ENCODE data around the gene FES.
A peak's percentile ranks its signal among the peaks of the same experiment; 100 is the strongest.

GRCh38 chr15:90886291-90886614 is 1.9 kb downstream of the FES start:
- no peak for TF ChIP-seq POLR2AphosphoS5 (IDR thresholded peaks at IDR 0.05)
- TF ChIP-seq POLR2A (IDR thresholded peaks at IDR 0.05): no peak
- TF ChIP-seq, protein P1, sequence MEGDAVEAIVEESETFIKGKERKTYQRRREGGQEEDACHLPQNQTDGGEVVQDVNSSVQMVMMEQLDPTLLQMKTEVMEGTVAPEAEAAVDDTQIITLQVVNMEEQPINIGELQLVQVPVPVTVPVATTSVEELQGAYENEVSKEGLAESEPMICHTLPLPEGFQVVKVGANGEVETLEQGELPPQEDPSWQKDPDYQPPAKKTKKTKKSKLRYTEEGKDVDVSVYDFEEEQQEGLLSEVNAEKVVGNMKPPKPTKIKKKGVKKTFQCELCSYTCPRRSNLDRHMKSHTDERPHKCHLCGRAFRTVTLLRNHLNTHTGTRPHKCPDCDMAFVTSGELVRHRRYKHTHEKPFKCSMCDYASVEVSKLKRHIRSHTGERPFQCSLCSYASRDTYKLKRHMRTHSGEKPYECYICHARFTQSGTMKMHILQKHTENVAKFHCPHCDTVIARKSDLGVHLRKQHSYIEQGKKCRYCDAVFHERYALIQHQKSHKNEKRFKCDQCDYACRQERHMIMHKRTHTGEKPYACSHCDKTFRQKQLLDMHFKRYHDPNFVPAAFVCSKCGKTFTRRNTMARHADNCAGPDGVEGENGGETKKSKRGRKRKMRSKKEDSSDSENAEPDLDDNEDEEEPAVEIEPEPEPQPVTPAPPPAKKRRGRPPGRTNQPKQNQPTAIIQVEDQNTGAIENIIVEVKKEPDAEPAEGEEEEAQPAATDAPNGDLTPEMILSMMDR (IDR thresholded peaks at IDR 0.05): peak in 1 of 6 experiments; percentile 1
- no peak for TF ChIP-seq EP300 (IDR thresholded peaks at IDR 0.05)
